H1 (cell line): ENCODE data around the gene STARD6. TPM values are rescaled to one million over a fixed set of nuclear protein-coding genes. Genes with fewer than 3 reads are reported as not detected.

ENCODE experiments used
- CTCF ChIA-PET: fragments of 300-600 bp; sonication (Branson Sonifier 250); formaldehyde crosslinking; loops from one replicate; lab custom pipeline; 2021; ENCODE audit not compliant: partially characterized antibody; lab: Charles Lee
- POLR2A ChIA-PET: fragments of 300-600 bp; sonication (Branson Sonifier 250); formaldehyde crosslinking; loops from one replicate; lab custom pipeline; 2021; ENCODE audit warnings: inconsistent platforms; ENCODE audit not compliant: partially characterized antibody; lab: Charles Lee
- DNase-seq, 2 experiments: peaks; one replicate each; pipeline versions ENCODE4 v3.0.0 to v3.0.0-alpha.2; 2010 to 2022; ENCODE audit warnings: low spot score in 2 of 2, low read depth in 1 of 2, mixed read lengths in 1 of 2
- FAIRE-seq: peaks from 2 replicates; lab custom pipeline; 2011; peaks lifted over from hg19 to GRCh38; lab: Jason Lieb, UNC
- H2AFZ ChIP-seq: 2 replicates; pipeline ENCODE4 v1.8.1; 2012; ENCODE audit warnings: low read length, inconsistent platforms
- H2AK5ac ChIP-seq: 2 replicates; pipeline ENCODE4 v1.6.1; 2013; ENCODE audit warnings: low read depth, low read length
- H2BK120ac ChIP-seq: replicated peaks from 2 replicates; pipeline ENCODE3; 2013; ENCODE audit warnings: low read depth, low read length, inconsistent platforms
- H2BK12ac ChIP-seq: 2 replicates; pipeline ENCODE4 v1.6.1; 2013; ENCODE audit warnings: low read depth, low read length
- H2BK15ac ChIP-seq: 2 replicates; pipeline ENCODE4 v1.6.1; 2013; ENCODE audit warnings: low read length
- H2BK20ac ChIP-seq: 2 replicates; pipeline ENCODE4 v1.6.1; 2013; ENCODE audit warnings: low read length
- H2BK5ac ChIP-seq: 2 replicates; pipeline ENCODE4 v1.6.1; 2013; ENCODE audit warnings: low read depth, low read length
- H3K14ac ChIP-seq: 2 replicates; pipeline ENCODE4 v1.6.1; 2013; ENCODE audit warnings: inconsistent platforms; ENCODE audit not compliant: insufficient read length
- H3K18ac ChIP-seq: 2 replicates; pipeline ENCODE4 v1.6.1; 2013; ENCODE audit warnings: low read length; ENCODE audit errors: extremely low read depth
- H3K23ac ChIP-seq: 2 replicates; pipeline ENCODE4 v1.6.1; 2013; ENCODE audit warnings: inconsistent platforms; ENCODE audit not compliant: insufficient read length
- H3K23me2 ChIP-seq: 2 replicates; pipeline ENCODE4 v1.6.1; 2013; ENCODE audit warnings: low read depth, low read length
- H3K27ac ChIP-seq: 2 replicates; pipeline ENCODE4 v1.6.1; 2011; ENCODE audit warnings: low read depth, low read length, inconsistent platforms
- H3K27me3 ChIP-seq, 4 experiments: replicated peaks in 1 of 4; 1 replicate in 1 of 4; 2 replicates in 3 of 4; pipeline versions ENCODE4 v1.6.1 to v1.8.1; 2011 to 2013; ENCODE audit warnings: low read length in 3 of 4, mild to moderate bottlenecking in 3 of 4, inconsistent platforms in 2 of 4, mixed read lengths in 2 of 4, moderate library complexity in 1 of 4; ENCODE audit not compliant: control insufficient read depth in 3 of 4, insufficient read depth in 3 of 4; ENCODE audit errors: extremely low read depth in 1 of 4
- H3K36me3 ChIP-seq, 4 experiments: 2 replicates each; pipeline versions ENCODE4 v1.6.1 to v1.8.1; 2011 to 2013; ENCODE audit warnings: mild to moderate bottlenecking in 4 of 4, low read length in 3 of 4, moderate library complexity in 2 of 4, control low read depth in 1 of 4, inconsistent platforms in 1 of 4; ENCODE audit not compliant: insufficient read depth in 4 of 4, control insufficient read depth in 2 of 4
- H3K4ac ChIP-seq: replicated peaks from 2 replicates; pipeline ENCODE3; 2013; ENCODE audit warnings: low read length, low read depth, mixed read lengths, inconsistent platforms; ENCODE audit not compliant: insufficient read length
- H3K4me1 ChIP-seq, 4 experiments: replicated peaks in 1 of 4; 1 replicate in 1 of 4; 2 replicates in 3 of 4; pipeline versions ENCODE4 v1.6.1 to v1.8.1; 2011 to 2013; ENCODE audit warnings: low read length in 3 of 4, inconsistent platforms in 2 of 4, mixed read lengths in 1 of 4; ENCODE audit not compliant: insufficient read depth in 4 of 4, control insufficient read depth in 3 of 4
- H3K4me2 ChIP-seq, 2 experiments: 2 replicates each; pipeline versions ENCODE4 v1.6.1 to v1.8.1; 2011 to 2013; ENCODE audit warnings: low read depth in 2 of 2, low read length in 2 of 2, control low read depth in 1 of 2, inconsistent platforms in 1 of 2, mild to moderate bottlenecking in 1 of 2; ENCODE audit not compliant: insufficient read depth in 1 of 2
- H3K4me3 ChIP-seq, 4 experiments: fragments of 200-600, 300-600 bp in 1 of 4; sonication (generic), shearing (Covaris generic), sonication (Bioruptor Twin) in 1 of 4; 2 replicates each; pipeline versions ENCODE4 v1.5.1 to v1.8.1; 2011 to 2016; ENCODE audit warnings: low read length in 4 of 4, low read depth in 3 of 4, control low read depth in 2 of 4, inconsistent platforms in 2 of 4, mild to moderate bottlenecking in 2 of 4, mixed read lengths in 1 of 4, moderate library complexity in 1 of 4; ENCODE audit not compliant: insufficient read depth in 2 of 4; ENCODE audit errors: extremely low read depth in 1 of 4
- H3K56ac ChIP-seq: replicated peaks from 2 replicates; pipeline ENCODE3; 2013; ENCODE audit warnings: low read depth, mild to moderate bottlenecking, mixed read lengths, low read length, inconsistent platforms; ENCODE audit not compliant: insufficient read length
- H3K79me1 ChIP-seq: 2 replicates; pipeline ENCODE4 v1.6.1; 2013; ENCODE audit warnings: low read depth, low read length, control low read depth
- H3K79me2 ChIP-seq, 2 experiments: 2 replicates each; pipeline versions ENCODE4 v1.6.1 to v1.8.1; 2012 to 2013; ENCODE audit warnings: low read length in 2 of 2, mild to moderate bottlenecking in 2 of 2, inconsistent platforms in 1 of 2; ENCODE audit not compliant: insufficient read depth in 2 of 2, control insufficient read depth in 1 of 2
- H3K9ac ChIP-seq, 4 experiments: replicated peaks in 1 of 4; 1 replicate in 1 of 4; 2 replicates in 3 of 4; pipeline versions ENCODE4 v1.6.1 to v1.8.1; 2011 to 2013; ENCODE audit warnings: low read depth in 3 of 4, low read length in 3 of 4, control low read depth in 2 of 4, mild to moderate bottlenecking in 2 of 4, moderate library complexity in 2 of 4, inconsistent platforms in 1 of 4; ENCODE audit errors: extremely low read depth in 1 of 4
- H3K9me3 ChIP-seq, 2 experiments: 2 replicates each; pipeline versions ENCODE4 v1.6.1 to v1.8.1; 2012 to 2013; ENCODE audit warnings: mild to moderate bottlenecking in 2 of 2, moderate library complexity in 2 of 2, control low read depth in 1 of 2, inconsistent platforms in 1 of 2, low read depth in 1 of 2, low read length in 1 of 2, mixed read lengths in 1 of 2; ENCODE audit not compliant: insufficient read depth in 2 of 2
- H4K20me1 ChIP-seq, 2 experiments: replicated peaks in 1 of 2; 2 replicates each; pipeline versions ENCODE3 to v1.8.1; 2011 to 2013; ENCODE audit warnings: inconsistent platforms in 2 of 2, low read length in 2 of 2, mild to moderate bottlenecking in 1 of 2; ENCODE audit not compliant: insufficient read depth in 2 of 2, control insufficient read depth in 1 of 2
- H4K5ac ChIP-seq: 2 replicates; pipeline ENCODE4 v1.6.1; 2013; ENCODE audit warnings: low read length, low read depth, mixed read lengths, inconsistent platforms; ENCODE audit not compliant: insufficient read length
- H4K8ac ChIP-seq: 2 replicates; pipeline ENCODE4 v1.8.0; 2013; ENCODE audit warnings: mild to moderate bottlenecking, moderate library complexity, low read length, inconsistent platforms; ENCODE audit not compliant: insufficient read depth; ENCODE audit errors: extremely low read depth
- H4K91ac ChIP-seq: replicated peaks from 2 replicates; pipeline ENCODE3; 2013; ENCODE audit warnings: low read length, mixed read lengths, inconsistent platforms; ENCODE audit not compliant: insufficient read length
- BCL11A ChIP-seq, 2 experiments: IDR thresholded peaks; one replicate each; pipeline ENCODE4 v1.6.1; 2011; ENCODE audit warnings: low read depth in 2 of 2, low read length in 2 of 2, mild to moderate bottlenecking in 2 of 2
- CEBPB ChIP-seq: IDR thresholded peaks from 2 replicates; pipeline ENCODE4 v1.6.1; 2012; ENCODE audit warnings: low read depth, low read length
- CHD1 ChIP-seq: IDR thresholded peaks from 2 replicates; pipeline ENCODE4 v1.6.1; 2012; ENCODE audit warnings: low read depth, low read length, improper control_type of control experiment
- CHD2 ChIP-seq: IDR thresholded peaks from 2 replicates; pipeline ENCODE4 v1.6.1; 2012; ENCODE audit warnings: low read length, improper control_type of control experiment
- FOSL1 ChIP-seq: IDR thresholded peaks from 2 replicates; pipeline ENCODE4 v1.6.1; 2011; ENCODE audit warnings: mild to moderate bottlenecking, low read depth, low read length, moderate library complexity; ENCODE audit not compliant: insufficient read depth
- HDAC6 ChIP-seq: IDR thresholded peaks from one replicate; pipeline ENCODE4 v1.7.1; 2012; ENCODE audit warnings: low read depth, mild to moderate bottlenecking, inconsistent platforms, low read length, moderate library complexity
- NRF1 ChIP-seq: IDR thresholded peaks from 2 replicates; pipeline ENCODE4 v1.6.1; 2011; ENCODE audit warnings: mild to moderate bottlenecking, low read depth, low read length, improper control_type of control experiment
- PHF8 ChIP-seq: fragments of 200-600 bp; sonication (generic); conservative IDR thresholded peaks from 2 replicates; pipeline ENCODE4 v1.7.1; 2012; ENCODE audit warnings: low read depth, mild to moderate bottlenecking, inconsistent platforms, low read length, moderate library complexity
- POLR2AphosphoS5 ChIP-seq: IDR thresholded peaks from 2 replicates; pipeline ENCODE4 v1.6.1; 2011; ENCODE audit warnings: low read depth, low read length
- POU5F1 ChIP-seq: IDR thresholded peaks from 2 replicates; pipeline ENCODE4 v1.6.1; 2011; ENCODE audit warnings: low read depth, mild to moderate bottlenecking, low read length, moderate library complexity
- TAF7 ChIP-seq: optimal IDR thresholded peaks from 2 replicates; pipeline ENCODE3; 2011; ENCODE audit warnings: low read depth, mild to moderate bottlenecking, inconsistent platforms, low read length, moderate library complexity, borderline replicate concordance
- TEAD4 ChIP-seq: IDR thresholded peaks from 2 replicates; pipeline ENCODE4 v1.6.1; 2012; ENCODE audit warnings: low read depth, low read length, inconsistent platforms, mixed read lengths
- WGBS, 2 experiments: shearing (Covaris generic) in 1 of 2; methylation state at CpG; one replicate each; pipeline versions ENCODE4 v1.1.6 to v1.1.7; 2013 to 2015; ENCODE audit warnings: low lambda C conversion rate in 2 of 2, mixed read lengths in 2 of 2, inconsistent platforms in 1 of 2, low coverage in 1 of 2, missing lambda C conversion rate in 1 of 2; ENCODE audit not compliant: insufficient replicate concordance in 2 of 2, insufficient coverage in 1 of 2, insufficient read length in 1 of 2; ENCODE audit errors: extremely low coverage in 1 of 2, missing lambda C conversion rate in 1 of 2; 5-methylcytosine and 5-hydroxymethylcytosine counted together
- polyA plus RNA-seq, 7 experiments: library from polyadenylated mRNA; depleted of rRNA in 3 of 7; stranded (reverse) in 5 of 7; unstranded in 2 of 7; fragments of >200 nt in 5 of 7; fragments of 200-250 nt in 2 of 7; gene quantifications; 1 replicate in 5 of 7; 2 replicates in 1 of 7; 4 replicates in 1 of 7; pipeline versions ENCODE4 v1.2.1 to v1.2.3, GENCODE V29; 2011 to 2013; ENCODE audit warnings: missing spikeins in 2 of 7, mixed read lengths in 2 of 7
- total RNA-seq: library from RNA; stranded (reverse); fragmentation: NEBNext Ultra II Directional; extraction: Animal tissue kit (Norgen Biotek cat#: 25700); gene quantifications from 2 replicates; pipeline ENCODE4 v1.2.1, GENCODE V29; 2021

Gene STARD6
- total and polyA plus RNA-seq, 2 of the 8 experiments (the other 6 are each of a cell fraction or from before 2014, with no cell fraction given) = not detected

DNA sequence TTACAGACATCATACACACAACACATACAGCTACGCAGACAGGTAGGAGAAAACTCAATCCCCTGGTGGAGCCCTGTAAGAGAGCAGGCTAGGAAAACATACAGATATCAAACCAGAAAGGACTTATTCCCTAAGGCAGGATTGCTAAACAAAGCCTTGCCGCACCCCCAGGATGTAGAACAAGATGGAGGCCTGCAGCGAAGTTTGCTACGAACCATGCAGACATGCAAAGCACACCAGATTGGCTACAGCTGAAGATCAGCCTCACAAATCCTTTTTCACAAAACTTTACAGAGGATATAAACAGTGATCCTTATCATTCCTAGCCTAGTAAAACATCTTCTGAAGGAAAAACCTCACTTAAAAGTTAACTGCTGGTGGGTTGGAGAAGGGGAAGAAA, 28.4 kb upstream of the STARD6 start:
- Histone ChIP-seq H2AFZ (no peak overlapping the region), H3K18ac (no peak overlapping the region), H3K9me3 (no peaks in the 10 kb centered on the region; a peak in 1 of 4 replicates), H2BK5ac (no peak overlapping the region), H3K79me2 (no peaks in the 10 kb centered on the region), H4K8ac (no peak overlapping the region), H3K27ac (no peak overlapping the region), H3K14ac (no peak overlapping the region), H3K56ac (no peak overlapping the region), H3K4me2 (no peak overlapping the region), H3K27me3 (no peaks in the 10 kb centered on the region), H2AK5ac (no peak overlapping the region), H3K36me3 (no peaks in the 10 kb centered on the region; a peak in 2 of 8 replicates), H2BK12ac (no peak overlapping the region), H2BK120ac (no peak overlapping the region), H3K4ac (no peak overlapping the region), H3K9ac (no peak overlapping the region), H4K20me1 (no peaks in the 10 kb centered on the region), H4K91ac (no peak overlapping the region), H4K5ac (no peak overlapping the region), H3K4me1 (peaks cover 2 to 20% (median 10%) of the 10 kb centered on the region in 4 experiments; a peak in 4 of 7 replicates), H3K79me1 (no peaks in the 10 kb centered on the region), H2BK20ac (no peak overlapping the region), H3K23me2 (no peaks in the 10 kb centered on the region), H3K23ac (no peak overlapping the region), H3K4me3 (no peak overlapping the region), H2BK15ac (0 out of 2 replicates have a peak overlapping the region, but pooled peaks have one; percentile 36)
- TF ChIP-seq POLR2AphosphoS5 (no peak), FOSL1 (no peak), CHD2 (no peak), TAF7 (no peak), POU5F1 (no peak), PHF8 (no peak), NRF1 (no peak), TEAD4 (no peak), CEBPB (no peak), CHD1 (no peak), HDAC6 (no peak), BCL11A (IDR thresholded peaks at IDR 0.05; ENCODE audit: low read depth in 2 of 2, low read length in 2 of 2) (no peak)
- ChIA-PET CTCF (interaction anchor here (0.6 to 1.2 kb wide), 2 partner anchors 29 to 1465 kb away, joined by 3 to 5 read pairs; partner anchors contain the start of genes C18orf54 and STARD6), POLR2A (interaction anchor here (0.7 to 1.9 kb wide), 3 partner anchors 10 to 574 kb away, joined by 3 to 4 read pairs (median 3); no protein-coding TSS in a partner anchor)
- FAIRE-seq = no peak
- 89% methylated on average over 4 of the region's 4 CpGs; no CpG with 5 or more reads in 1 of the 2 experiments for WGBS, 2 experiments
- no peak for DNase-seq
